H9 (cell line): ENCODE results near the gene PLEKHA5. TPM values are rescaled to one million over a fixed set of nuclear protein-coding genes. Genes with fewer than 3 reads are reported as not detected.
A peak's percentile ranks its signal among the peaks of the same experiment; 100 is the strongest.

ENCODE experiments used
- DNase-seq: peaks from one replicate; pipeline ENCODE4 v3.0.0-alpha.2; 2017
- H2AFZ ChIP-seq: one replicate; pipeline ENCODE4 v1.6.1; 2013; ENCODE audit warnings: mild to moderate bottlenecking, low read length, control low read depth, moderate library complexity
- H2AK5ac ChIP-seq: 2 replicates; pipeline ENCODE4 v1.6.1; 2013; ENCODE audit warnings: low read length, control low read depth, mixed read lengths; ENCODE audit not compliant: insufficient read length
- H2BK120ac ChIP-seq: one replicate; pipeline ENCODE4 v1.6.1; 2013; ENCODE audit warnings: low read depth, mild to moderate bottlenecking, low read length, control low read depth, inconsistent platforms; ENCODE audit not compliant: poor library complexity, severe bottlenecking
- H2BK12ac ChIP-seq: 2 replicates; pipeline ENCODE4 v1.6.1; 2013; ENCODE audit warnings: low read length, control low read depth, mixed read lengths, low read depth; ENCODE audit not compliant: insufficient read length
- H2BK15ac ChIP-seq: 2 replicates; pipeline ENCODE4 v1.6.1; 2013; ENCODE audit warnings: low read depth, low read length, control low read depth
- H2BK20ac ChIP-seq: one replicate; pipeline ENCODE4 v1.6.1; 2013; ENCODE audit warnings: low read depth, mild to moderate bottlenecking, low read length, control low read depth, inconsistent platforms; ENCODE audit not compliant: poor library complexity, severe bottlenecking
- H2BK5ac ChIP-seq: 2 replicates; pipeline ENCODE4 v1.6.1; 2013; ENCODE audit warnings: low read length, control low read depth, mixed read lengths; ENCODE audit not compliant: insufficient read length
- H3K14ac ChIP-seq: 2 replicates; pipeline ENCODE4 v1.6.1; 2013; ENCODE audit warnings: low read length, control low read depth; ENCODE audit not compliant: insufficient read depth
- H3K18ac ChIP-seq: 2 replicates; pipeline ENCODE4 v1.6.1; 2013; ENCODE audit warnings: low read depth, mild to moderate bottlenecking, mixed read lengths, low read length, control low read depth; ENCODE audit not compliant: insufficient read length
- H3K23ac ChIP-seq: 2 replicates; pipeline ENCODE4 v1.6.1; 2013; ENCODE audit warnings: low read length, control low read depth, mixed read lengths, low read depth; ENCODE audit not compliant: insufficient read length
- H3K23me2 ChIP-seq: 2 replicates; pipeline ENCODE4 v1.6.1; 2013; ENCODE audit warnings: low read depth, mild to moderate bottlenecking, mixed read lengths, low read length, control low read depth; ENCODE audit not compliant: insufficient read length, poor library complexity, severe bottlenecking
- H3K27ac ChIP-seq: 2 replicates; pipeline ENCODE4 v1.5.1; 2013; ENCODE audit warnings: low read length, control low read depth, mixed read lengths, low read depth; ENCODE audit not compliant: insufficient read length
- H3K27me3 ChIP-seq: 2 replicates; pipeline ENCODE4 v1.6.1; 2013; ENCODE audit warnings: low read length, control low read depth, inconsistent platforms; ENCODE audit not compliant: insufficient read depth
- H3K4ac ChIP-seq: 2 replicates; pipeline ENCODE4 v1.6.1; 2013; ENCODE audit warnings: low read depth, mild to moderate bottlenecking, control low read depth, inconsistent platforms, low read length, moderate library complexity
- H3K4me1 ChIP-seq: 2 replicates; pipeline ENCODE4 v1.6.1; 2013; ENCODE audit warnings: low read length, control low read depth, inconsistent platforms; ENCODE audit not compliant: insufficient read depth
- H3K4me2 ChIP-seq: 2 replicates; pipeline ENCODE4 v1.6.1; 2013; ENCODE audit warnings: low read length, control low read depth, mixed read lengths; ENCODE audit not compliant: insufficient read length, insufficient read depth
- H3K56ac ChIP-seq: 2 replicates; pipeline ENCODE4 v1.6.1; 2013; ENCODE audit warnings: low read depth, mild to moderate bottlenecking, mixed read lengths, low read length, control low read depth; ENCODE audit not compliant: insufficient read length
- H3K79me1 ChIP-seq: 2 replicates; pipeline ENCODE4 v1.6.1; 2013; ENCODE audit warnings: low read depth, mild to moderate bottlenecking, moderate library complexity, low read length, control low read depth, inconsistent platforms; ENCODE audit not compliant: insufficient read depth, poor library complexity, severe bottlenecking
- H3K79me2 ChIP-seq: 2 replicates; pipeline ENCODE4 v1.6.1; 2013; ENCODE audit warnings: low read length, control low read depth, inconsistent platforms; ENCODE audit not compliant: insufficient read depth
- H3K9ac ChIP-seq: 2 replicates; pipeline ENCODE4 v1.6.1; 2013; ENCODE audit warnings: low read length, control low read depth, mixed read lengths; ENCODE audit not compliant: insufficient read length; ENCODE audit errors: extremely low read depth
- H3K9me3 ChIP-seq: one replicate; pipeline ENCODE4 v1.6.1; 2013; ENCODE audit warnings: low read depth, low read length, inconsistent platforms; ENCODE audit not compliant: control insufficient read depth
- H3T11ph ChIP-seq: one replicate; pipeline ENCODE4 v1.6.1; 2013; ENCODE audit warnings: mild to moderate bottlenecking, low read length, control low read depth, inconsistent platforms
- H4K20me1 ChIP-seq: one replicate; pipeline ENCODE4 v1.6.1; 2013; ENCODE audit not compliant: control insufficient read depth, insufficient read length, insufficient read depth
- H4K5ac ChIP-seq: 2 replicates; pipeline ENCODE4 v1.6.1; 2013; ENCODE audit warnings: low read depth, mild to moderate bottlenecking, mixed read lengths, low read length, control low read depth; ENCODE audit not compliant: insufficient read length
- H4K8ac ChIP-seq: replicated peaks from 2 replicates; pipeline ENCODE4 v1.6.1; 2013; ENCODE audit warnings: low read length, control low read depth, mixed read lengths, low read depth; ENCODE audit not compliant: insufficient read length
- H4K91ac ChIP-seq: 2 replicates; pipeline ENCODE4 v1.6.1; 2013; ENCODE audit warnings: low read depth, mild to moderate bottlenecking, moderate library complexity, mixed read lengths, low read length, control low read depth; ENCODE audit not compliant: insufficient read length
- H3K27ac Mint-ChIP-seq, 3 experiments: 2 replicates in 2 of 3; 3 replicates in 1 of 3; pipeline ENCODE4 v1.8.0; 2020 to 2021; ENCODE audit warnings: mixed read lengths in 3 of 3, mild to moderate bottlenecking in 1 of 3, moderate library complexity in 1 of 3
- H3K27me3 Mint-ChIP-seq: 2 replicates; pipeline ENCODE4 v1.8.0; 2021; ENCODE audit warnings: low read depth, mild to moderate bottlenecking, moderate library complexity, mixed read lengths
- H3K36me3 Mint-ChIP-seq, 3 experiments: 2 replicates in 2 of 3; 3 replicates in 1 of 3; pipeline ENCODE4 v1.8.0; 2020 to 2021; ENCODE audit warnings: low read depth in 3 of 3, mixed read lengths in 3 of 3; ENCODE audit not compliant: insufficient read depth in 1 of 3
- H3K4me1 Mint-ChIP-seq, 2 experiments: 2 replicates each; pipeline ENCODE4 v1.8.0; 2020; ENCODE audit warnings: mixed read lengths in 2 of 2
- H3K4me3 Mint-ChIP-seq, 2 experiments: 2 replicates in 1 of 2; 3 replicates in 1 of 2; pipeline ENCODE4 v1.8.0; 2020 to 2021; ENCODE audit warnings: mild to moderate bottlenecking in 2 of 2, mixed read lengths in 2 of 2, moderate library complexity in 1 of 2
- H3K9me3 Mint-ChIP-seq, 2 experiments: 2 replicates in 1 of 2; 3 replicates in 1 of 2; pipeline ENCODE4 v1.8.0; 2020; ENCODE audit warnings: mild to moderate bottlenecking in 2 of 2, mixed read lengths in 2 of 2, moderate library complexity in 1 of 2
- CTCF ChIP-seq: fragments of 200-600 bp; sonication (generic); conservative IDR thresholded peaks from 3 replicates; pipeline ENCODE4 v1.8.0; 2021; ENCODE audit warnings: antibody characterized with exemption, mild to moderate bottlenecking
- total RNA-seq: library from RNA; stranded (reverse); gene quantifications from 2 replicates; pipeline ENCODE4 v1.2.1, GENCODE V29; 2021

Gene PLEKHA5
- total RNA-seq, 1 experiment from 2014 or later: 86.7 TPM

GRCh38 chr12:19326102-19326501, 196.6 kb downstream of the PLEKHA5 start:
- Histone ChIP-seq H4K20me1 (no peaks in the 10 kb centered on the region), H3K4me2 (no peak overlapping the region), H2AK5ac (no peak overlapping the region), H3K79me2 (no peaks in the 10 kb centered on the region), H2BK20ac (no peak overlapping the region), H3K9me3 (no peaks in the 10 kb centered on the region), H3K56ac (no peak overlapping the region), H3K27ac (no peak overlapping the region), H2AFZ (no peak overlapping the region), H3K14ac (no peak overlapping the region), H3K79me1 (no peaks in the 10 kb centered on the region), H4K8ac (no peak overlapping the region), H3T11ph (no peak overlapping the region), H2BK5ac (no peak overlapping the region), H3K18ac (no peak overlapping the region), H2BK12ac (no peak overlapping the region), H4K91ac (no peak overlapping the region), H3K23ac (no peak overlapping the region), H4K5ac (no peak overlapping the region), H3K23me2 (no peaks in the 10 kb centered on the region), H2BK15ac (no peak overlapping the region), H3K9ac (no peak overlapping the region), H2BK120ac (peak overlapping the region; percentile 6), H3K27me3 (no peaks in the 10 kb centered on the region), H3K4me1 (no peaks in the 10 kb centered on the region), H3K4ac (no peak overlapping the region)
- Mint-ChIP-seq H3K36me3 (peaks cover 22 to 56% (median 40%) of the 10 kb centered on the region in 3 experiments; a peak in 6 of 7 replicates), H3K27ac (no peak overlapping the region), H3K4me3 (no peak overlapping the region), H3K4me1 (peaks cover 3 to 8% of the 10 kb centered on the region in 2 experiments; a peak in 2 of 4 replicates), H3K27me3 (no peaks in the 10 kb centered on the region), H3K9me3 (no peaks in the 10 kb centered on the region)
- no peak for TF ChIP-seq CTCF
- DNase-seq: no peak
